ENCODE measurements around the gene IMP3.

DNA sequence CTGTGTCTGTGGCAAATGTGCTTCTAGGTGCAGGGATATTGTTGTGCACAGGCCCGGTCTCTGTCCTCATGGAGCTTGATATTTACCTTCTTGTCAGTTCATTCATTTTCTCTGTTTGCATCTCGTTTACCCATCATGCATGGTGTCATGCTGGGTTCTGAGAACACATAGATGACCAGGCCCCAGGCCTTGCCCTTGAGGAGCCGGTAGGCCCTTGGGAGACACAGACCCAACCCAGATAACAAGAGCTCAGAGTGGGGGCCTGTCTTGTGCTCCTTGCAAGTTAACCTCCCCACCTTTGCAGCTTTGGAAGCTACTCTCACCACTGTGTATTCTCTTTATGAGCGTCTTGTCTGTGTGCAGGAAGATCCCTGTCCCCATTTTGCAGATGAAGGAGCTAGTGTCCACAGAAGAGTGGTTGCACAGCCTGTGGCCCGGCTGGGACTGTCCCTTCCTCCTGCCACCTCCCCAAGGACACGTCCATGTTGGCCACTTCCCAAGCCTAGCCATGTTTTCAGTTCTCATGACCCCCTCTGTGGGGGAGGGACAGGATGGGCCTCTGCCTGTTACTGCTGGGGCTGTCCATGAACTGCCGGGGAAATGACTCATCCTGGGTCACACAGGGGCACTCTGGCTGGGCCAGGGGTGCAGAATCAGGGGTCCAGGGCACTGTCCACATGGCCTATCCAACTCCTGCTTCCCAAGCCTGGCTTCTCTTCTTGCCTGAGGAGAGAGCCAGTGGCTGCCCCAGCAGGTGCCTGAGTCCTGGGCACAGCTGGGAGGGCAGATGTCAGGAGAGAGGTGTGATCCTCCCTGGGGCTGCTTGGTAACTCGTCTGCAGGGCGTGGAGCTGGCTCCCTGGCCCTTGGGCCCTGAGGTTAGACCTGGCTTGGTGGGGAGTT lies 11.1 kb upstream of the IMP3 start:
- no peak for TF ChIP-seq EP300 (IDR thresholded peaks at IDR 0.05; ENCODE audit: borderline replicate concordance)
- TF ChIP-seq, protein P1, sequence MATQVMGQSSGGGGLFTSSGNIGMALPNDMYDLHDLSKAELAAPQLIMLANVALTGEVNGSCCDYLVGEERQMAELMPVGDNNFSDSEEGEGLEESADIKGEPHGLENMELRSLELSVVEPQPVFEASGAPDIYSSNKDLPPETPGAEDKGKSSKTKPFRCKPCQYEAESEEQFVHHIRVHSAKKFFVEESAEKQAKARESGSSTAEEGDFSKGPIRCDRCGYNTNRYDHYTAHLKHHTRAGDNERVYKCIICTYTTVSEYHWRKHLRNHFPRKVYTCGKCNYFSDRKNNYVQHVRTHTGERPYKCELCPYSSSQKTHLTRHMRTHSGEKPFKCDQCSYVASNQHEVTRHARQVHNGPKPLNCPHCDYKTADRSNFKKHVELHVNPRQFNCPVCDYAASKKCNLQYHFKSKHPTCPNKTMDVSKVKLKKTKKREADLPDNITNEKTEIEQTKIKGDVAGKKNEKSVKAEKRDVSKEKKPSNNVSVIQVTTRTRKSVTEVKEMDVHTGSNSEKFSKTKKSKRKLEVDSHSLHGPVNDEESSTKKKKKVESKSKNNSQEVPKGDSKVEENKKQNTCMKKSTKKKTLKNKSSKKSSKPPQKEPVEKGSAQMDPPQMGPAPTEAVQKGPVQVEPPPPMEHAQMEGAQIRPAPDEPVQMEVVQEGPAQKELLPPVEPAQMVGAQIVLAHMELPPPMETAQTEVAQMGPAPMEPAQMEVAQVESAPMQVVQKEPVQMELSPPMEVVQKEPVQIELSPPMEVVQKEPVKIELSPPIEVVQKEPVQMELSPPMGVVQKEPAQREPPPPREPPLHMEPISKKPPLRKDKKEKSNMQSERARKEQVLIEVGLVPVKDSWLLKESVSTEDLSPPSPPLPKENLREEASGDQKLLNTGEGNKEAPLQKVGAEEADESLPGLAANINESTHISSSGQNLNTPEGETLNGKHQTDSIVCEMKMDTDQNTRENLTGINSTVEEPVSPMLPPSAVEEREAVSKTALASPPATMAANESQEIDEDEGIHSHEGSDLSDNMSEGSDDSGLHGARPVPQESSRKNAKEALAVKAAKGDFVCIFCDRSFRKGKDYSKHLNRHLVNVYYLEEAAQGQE (IDR thresholded peaks at IDR 0.05; ENCODE audit: low read depth) = no peak
- no peak for TF ChIP-seq RAD21 (IDR thresholded peaks at IDR 0.05; ENCODE audit: low read depth)
- TF ChIP-seq YY1 (IDR thresholded peaks at IDR 0.05; ENCODE audit: low read depth) = no peak
- TF ChIP-seq EGR1 (IDR thresholded peaks at IDR 0.05) = no peak
- no peak for TF ChIP-seq TEAD4 (IDR thresholded peaks at IDR 0.05)
- no peak for TF ChIP-seq TAF1 (IDR thresholded peaks at IDR 0.05; ENCODE audit: low read depth)
- TF ChIP-seq, protein P2, sequence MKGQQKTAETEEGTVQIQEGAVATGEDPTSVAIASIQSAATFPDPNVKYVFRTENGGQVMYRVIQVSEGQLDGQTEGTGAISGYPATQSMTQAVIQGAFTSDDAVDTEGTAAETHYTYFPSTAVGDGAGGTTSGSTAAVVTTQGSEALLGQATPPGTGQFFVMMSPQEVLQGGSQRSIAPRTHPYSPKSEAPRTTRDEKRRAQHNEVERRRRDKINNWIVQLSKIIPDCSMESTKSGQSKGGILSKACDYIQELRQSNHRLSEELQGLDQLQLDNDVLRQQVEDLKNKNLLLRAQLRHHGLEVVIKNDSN (IDR thresholded peaks at IDR 0.05) = no peak
- TF ChIP-seq, protein P3, sequence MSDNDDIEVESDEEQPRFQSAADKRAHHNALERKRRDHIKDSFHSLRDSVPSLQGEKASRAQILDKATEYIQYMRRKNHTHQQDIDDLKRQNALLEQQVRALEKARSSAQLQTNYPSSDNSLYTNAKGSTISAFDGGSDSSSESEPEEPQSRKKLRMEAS (IDR thresholded peaks at IDR 0.05) = no peak
- TF ChIP-seq TCF12 (IDR thresholded peaks at IDR 0.05; ENCODE audit: low read depth) = no peak
- no peak for TF ChIP-seq CEBPB (IDR thresholded peaks at IDR 0.05)
